Measurements from ENCODE around the gene DDX27. TPM values are rescaled to one million over a fixed set of nuclear protein-coding genes. Genes with fewer than 3 reads are reported as not detected.
"Not testable (repeated sequence)": the region's sequence is repeated elsewhere in the genome, so short reads cannot be mapped to it uniquely, and the experiment has no call there.

DDX27 gene, protein sequence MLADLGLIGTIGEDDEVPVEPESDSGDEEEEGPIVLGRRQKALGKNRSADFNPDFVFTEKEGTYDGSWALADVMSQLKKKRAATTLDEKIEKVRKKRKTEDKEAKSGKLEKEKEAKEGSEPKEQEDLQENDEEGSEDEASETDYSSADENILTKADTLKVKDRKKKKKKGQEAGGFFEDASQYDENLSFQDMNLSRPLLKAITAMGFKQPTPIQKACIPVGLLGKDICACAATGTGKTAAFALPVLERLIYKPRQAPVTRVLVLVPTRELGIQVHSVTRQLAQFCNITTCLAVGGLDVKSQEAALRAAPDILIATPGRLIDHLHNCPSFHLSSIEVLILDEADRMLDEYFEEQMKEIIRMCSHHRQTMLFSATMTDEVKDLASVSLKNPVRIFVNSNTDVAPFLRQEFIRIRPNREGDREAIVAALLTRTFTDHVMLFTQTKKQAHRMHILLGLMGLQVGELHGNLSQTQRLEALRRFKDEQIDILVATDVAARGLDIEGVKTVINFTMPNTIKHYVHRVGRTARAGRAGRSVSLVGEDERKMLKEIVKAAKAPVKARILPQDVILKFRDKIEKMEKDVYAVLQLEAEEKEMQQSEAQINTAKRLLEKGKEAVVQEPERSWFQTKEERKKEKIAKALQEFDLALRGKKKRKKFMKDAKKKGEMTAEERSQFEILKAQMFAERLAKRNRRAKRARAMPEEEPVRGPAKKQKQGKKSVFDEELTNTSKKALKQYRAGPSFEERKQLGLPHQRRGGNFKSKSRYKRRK
- total RNA-seq: 17.9 TPM
- polyA plus RNA-seq: 36.1 TPM

DNA sequence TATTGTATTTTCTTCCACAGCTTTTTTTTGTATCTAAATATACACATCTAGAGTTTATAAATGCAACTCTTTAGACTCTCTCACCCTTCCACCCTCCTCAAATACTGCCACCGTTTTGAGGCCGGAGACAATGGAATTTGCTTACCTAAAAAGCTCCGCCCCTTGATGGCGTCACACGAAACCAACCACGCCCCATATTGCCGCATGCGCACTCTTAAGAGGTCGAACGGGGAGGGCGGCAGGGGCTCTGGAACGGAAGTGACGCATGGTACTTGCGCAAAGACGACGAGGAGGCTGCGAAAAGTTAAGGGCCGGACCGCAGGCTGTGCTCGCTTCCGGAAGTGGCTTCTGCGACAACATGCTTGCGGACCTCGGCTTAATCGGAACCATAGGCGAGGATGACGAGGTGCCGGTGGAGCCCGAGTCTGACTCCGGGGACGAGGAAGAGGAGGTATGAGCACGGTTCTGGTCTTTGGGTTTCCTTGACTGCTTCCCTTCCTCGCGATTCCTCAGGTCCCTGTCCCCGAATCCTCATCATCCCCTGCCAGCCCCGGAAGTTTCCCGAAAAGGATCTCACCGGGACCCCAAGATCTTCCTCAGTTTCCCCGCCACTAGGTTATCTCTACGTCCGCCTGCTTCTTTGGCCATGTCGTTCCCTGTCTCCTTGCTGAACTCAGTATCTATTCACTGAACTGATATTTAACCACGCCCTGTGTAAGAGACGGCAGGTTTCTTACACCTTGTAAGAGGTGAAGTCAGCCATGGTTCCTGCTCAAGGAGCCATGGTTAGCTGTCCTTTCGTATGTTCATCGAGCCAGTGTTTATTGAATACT lies at the start of gene DDX27:
TSS of gene DDX27 (plus strand) at position 326 of the 833 bp plus-strand sequence. CDS start at position 359, 33 bp downstream.
- peak within 1 kb of the TSS; percentile 61 for H3K4me3 ChIP-seq (ENCODE audit: low read depth, low read length)
- DNase-seq (ENCODE audit: extremely low spot score): peak; percentile 99
- WGBS: under 1% methylated on average over 46 of the region's 46 CpGs
- H3K27ac ChIP-seq (ENCODE audit: low read depth): peak within 1 kb of the TSS; percentile 69
- no peaks in the 10 kb centered on the region for H3K36me3 ChIP-seq (ENCODE audit: insufficient read depth)
- H3K4me1 ChIP-seq (ENCODE audit: insufficient read depth): no peaks in the 10 kb centered on the region

GRCh38 chr20:49169547-49169946 lies 49.7 kb upstream of the DDX27 start:
- WGBS: 64% methylated on average over 2 of the region's 2 CpGs
- H3K4me3 ChIP-seq (ENCODE audit: low read depth, low read length): no peak overlapping the region
- H3K36me3 ChIP-seq (ENCODE audit: insufficient read depth): no peaks in the 10 kb centered on the region
- no peaks in the 10 kb centered on the region for H3K4me1 ChIP-seq (ENCODE audit: insufficient read depth)
- H3K27ac ChIP-seq (ENCODE audit: low read depth): no peak overlapping the region
- no peak for DNase-seq (ENCODE audit: extremely low spot score)

DNA sequence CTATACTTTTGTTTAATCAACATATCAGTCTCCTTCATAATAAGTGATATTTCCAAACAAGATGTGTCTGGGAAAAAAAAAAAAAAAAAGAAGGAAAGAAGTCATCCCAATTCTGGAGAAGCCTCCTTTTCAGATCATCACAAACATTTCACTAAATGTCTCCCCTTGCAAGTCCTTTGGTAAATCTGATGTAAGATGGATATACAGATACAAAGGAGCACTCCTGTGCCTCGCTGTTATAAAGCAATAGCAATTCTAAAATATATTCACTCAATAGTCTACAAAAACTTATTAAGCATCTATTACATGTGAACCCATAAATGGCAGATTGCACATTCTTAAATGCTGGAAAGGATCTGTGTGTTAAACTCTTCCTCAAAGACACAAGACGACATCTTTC lies 48.5 kb upstream of the DDX27 start:
- no peaks in the 10 kb centered on the region for H3K36me3 ChIP-seq (ENCODE audit: insufficient read depth)
- no peak overlapping the region for H3K27ac ChIP-seq (ENCODE audit: low read depth)
- H3K4me1 ChIP-seq (ENCODE audit: insufficient read depth): no peaks in the 10 kb centered on the region
- no peak overlapping the region for H3K4me3 ChIP-seq (ENCODE audit: low read depth, low read length)
- 94% methylated on average over 2 of the region's 2 CpGs for WGBS
- DNase-seq (ENCODE audit: extremely low spot score): no peak

- Histone ChIP-seq H3K27ac (ENCODE audit: low read depth) (no peak overlapping the region), H3K4me3 (ENCODE audit: low read depth, low read length) (no peak overlapping the region), H3K36me3 (ENCODE audit: insufficient read depth) (no peaks in the 10 kb centered on the region), H3K4me1 (ENCODE audit: insufficient read depth) (no peaks in the 10 kb centered on the region)
- DNase-seq (ENCODE audit: extremely low spot score): no peak
Measured at GRCh38 chr20:49171909-49172308, 47.3 kb upstream of the DDX27 start.

GRCh38 chr20:49172413-49172812 lies 46.8 kb upstream of the DDX27 start:
- H3K4me1 ChIP-seq (ENCODE audit: insufficient read depth): no peaks in the 10 kb centered on the region
- 27% methylated on average over 1 of the region's 1 CpG for WGBS
- H3K4me3 ChIP-seq (ENCODE audit: low read depth, low read length): no peak overlapping the region
- no peaks in the 10 kb centered on the region for H3K36me3 ChIP-seq (ENCODE audit: insufficient read depth)
- no peak overlapping the region for H3K27ac ChIP-seq (ENCODE audit: low read depth)
- DNase-seq (ENCODE audit: extremely low spot score): no peak

DNA sequence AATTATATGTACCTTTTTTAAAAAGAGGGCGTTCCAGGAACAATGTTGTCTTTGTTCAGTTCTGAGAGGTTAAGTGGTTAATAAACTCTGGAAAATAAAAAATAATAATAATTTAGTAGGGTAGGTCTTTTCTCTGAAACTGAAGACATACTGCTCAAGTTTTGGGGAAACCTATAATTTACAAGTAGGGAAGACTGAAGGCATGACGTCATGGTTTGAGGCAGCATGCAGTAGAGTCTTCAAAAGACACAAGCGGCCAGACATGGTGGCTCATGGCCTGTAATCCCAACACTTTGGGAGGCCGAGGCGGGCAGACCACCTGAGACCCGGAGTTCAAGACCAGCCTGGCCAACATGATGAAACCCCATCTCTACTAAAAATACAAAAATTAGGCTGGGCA lies 45.0 kb upstream of the DDX27 start:
- Histone ChIP-seq H3K36me3 (ENCODE audit: insufficient read depth) (no peaks in the 10 kb centered on the region), H3K4me3 (ENCODE audit: low read depth, low read length) (no peak overlapping the region), H3K4me1 (ENCODE audit: insufficient read depth) (no peaks in the 10 kb centered on the region), H3K27ac (ENCODE audit: low read depth) (no peak overlapping the region)
- WGBS: 93% methylated on average over 6 of the region's 6 CpGs
- no peak for DNase-seq (ENCODE audit: extremely low spot score)

DNA sequence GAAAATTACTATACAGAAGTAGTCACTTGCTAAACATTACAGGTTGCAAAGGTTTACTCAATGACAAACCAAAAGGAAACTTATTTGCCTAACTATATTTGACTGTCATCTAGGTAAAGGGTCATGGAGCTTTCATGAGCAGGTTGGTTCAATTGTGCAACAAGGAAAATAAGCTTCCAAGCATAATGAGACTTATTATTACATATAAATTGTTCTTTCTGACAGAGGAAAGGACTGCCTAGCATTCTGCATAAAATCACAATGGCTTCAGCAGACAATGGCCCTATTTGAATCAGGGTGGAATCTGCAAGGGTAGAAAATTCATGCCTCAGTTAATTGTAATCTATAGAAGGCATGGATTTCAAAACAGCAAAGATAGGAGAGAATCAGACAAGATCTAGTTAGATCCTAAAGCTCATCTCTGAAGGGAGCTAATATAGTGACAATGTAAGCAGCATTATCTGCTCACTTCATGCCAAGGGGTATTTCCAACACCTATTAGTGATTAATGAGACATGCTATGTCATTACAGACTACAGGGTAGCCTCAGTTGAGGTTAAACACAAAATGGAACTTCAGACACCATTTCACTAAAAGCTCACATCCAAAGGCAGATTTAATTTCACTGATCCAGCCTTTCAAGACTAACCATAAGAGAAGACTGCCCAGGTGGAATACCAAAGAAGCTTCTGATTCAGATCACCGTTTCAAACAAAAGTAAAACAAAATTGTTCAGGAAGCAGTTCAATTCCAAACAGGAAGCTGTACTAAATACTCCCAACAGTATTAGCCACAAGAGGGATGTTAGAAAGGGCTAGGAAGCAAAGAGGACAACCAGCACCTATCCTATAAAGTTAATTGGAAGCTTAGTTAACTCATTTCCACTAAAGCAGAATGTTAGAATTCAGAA lies 39.6 kb upstream of the DDX27 start:
- WGBS: 43% methylated on average over 1 of the region's 1 CpG
- DNase-seq (ENCODE audit: extremely low spot score): no peak
- Histone ChIP-seq H3K36me3 (ENCODE audit: insufficient read depth) (no peaks in the 10 kb centered on the region), H3K4me3 (ENCODE audit: low read depth, low read length) (no peak overlapping the region), H3K4me1 (ENCODE audit: insufficient read depth) (no peaks in the 10 kb centered on the region), H3K27ac (ENCODE audit: low read depth) (no peak overlapping the region)

DNA sequence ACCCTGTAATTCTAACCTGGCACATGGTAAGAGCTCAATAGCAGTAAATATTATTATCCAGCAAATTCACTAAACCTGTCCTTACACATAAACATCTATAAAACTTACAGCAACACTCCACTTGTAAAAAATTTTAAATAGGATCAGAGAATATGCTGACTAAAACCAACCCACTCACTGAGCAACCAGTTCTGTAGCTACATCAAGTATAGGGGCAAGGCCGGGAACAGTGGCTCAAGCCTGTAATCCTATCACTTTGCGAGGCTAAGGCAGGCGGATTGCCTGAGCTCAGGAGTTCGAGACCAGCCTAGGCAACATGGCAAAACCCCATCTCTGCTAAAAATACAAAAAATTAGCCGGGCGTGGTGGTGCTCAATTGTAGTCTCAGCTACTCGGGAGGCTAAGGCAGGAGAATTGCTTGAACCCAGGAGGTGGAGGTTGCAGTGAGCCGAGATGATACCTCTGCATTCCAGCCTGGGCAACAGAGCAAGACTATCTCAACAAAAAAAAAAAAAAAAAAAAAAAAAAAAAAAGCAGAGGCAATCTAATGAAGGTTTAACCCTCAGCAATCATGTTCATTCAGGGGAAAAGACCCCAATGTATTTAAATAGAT lies 37.8 kb upstream of the DDX27 start:
- DNase-seq (ENCODE audit: extremely low spot score): no peak
- Histone ChIP-seq H3K4me3 (ENCODE audit: low read depth, low read length) (no peak overlapping the region), H3K4me1 (ENCODE audit: insufficient read depth) (no peaks in the 10 kb centered on the region), H3K36me3 (ENCODE audit: insufficient read depth) (no peaks in the 10 kb centered on the region), H3K27ac (ENCODE audit: low read depth) (no peak overlapping the region)
- WGBS: 74% methylated on average over 8 of the region's 8 CpGs

GRCh38 chr20:49183444-49183843 lies 35.8 kb upstream of the DDX27 start:
- Histone ChIP-seq H3K27ac (ENCODE audit: low read depth) (no peak overlapping the region), H3K4me1 (ENCODE audit: insufficient read depth) (no peaks in the 10 kb centered on the region), H3K36me3 (ENCODE audit: insufficient read depth) (no peaks in the 10 kb centered on the region), H3K4me3 (ENCODE audit: low read depth, low read length) (no peak overlapping the region)
- WGBS: 98% methylated on average over 3 of the region's 3 CpGs
- no peak for DNase-seq (ENCODE audit: extremely low spot score)

GRCh38 chr20:49184084-49184501 lies 35.1 kb upstream of the DDX27 start:
- H3K4me1 ChIP-seq (ENCODE audit: insufficient read depth); H3K27ac ChIP-seq (ENCODE audit: low read depth); H3K4me3 ChIP-seq (ENCODE audit: low read depth, low read length); DNase-seq (ENCODE audit: extremely low spot score); H3K36me3 ChIP-seq (ENCODE audit: insufficient read depth): not testable (repeated sequence)
- WGBS: 92% methylated on average over 5 of the region's 5 CpGs

DNA sequence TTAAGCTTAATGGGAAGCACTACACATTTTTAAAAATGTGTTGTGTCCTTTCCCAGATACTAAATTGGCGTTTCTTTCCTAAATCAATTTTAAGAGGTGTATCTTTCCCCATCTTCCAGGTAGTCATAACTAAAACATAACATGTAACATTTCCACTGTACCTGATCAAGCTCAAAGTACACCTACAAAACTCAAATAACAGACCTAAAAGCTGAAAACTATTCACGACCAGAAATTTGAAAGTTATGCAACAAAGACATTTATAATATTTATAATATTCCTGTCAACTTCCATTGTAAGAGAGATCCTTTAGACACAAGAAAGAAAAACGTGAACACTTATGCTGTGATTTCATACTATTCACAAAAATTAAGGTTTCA lies 34.5 kb upstream of the DDX27 start:
- WGBS: 74% methylated on average over 3 of the region's 3 CpGs
- no peaks in the 10 kb centered on the region for H3K36me3 ChIP-seq (ENCODE audit: insufficient read depth)
- no peak overlapping the region for H3K4me3 ChIP-seq (ENCODE audit: low read depth, low read length)
- DNase-seq (ENCODE audit: extremely low spot score): no peak
- H3K27ac ChIP-seq (ENCODE audit: low read depth): no peak overlapping the region
- H3K4me1 ChIP-seq (ENCODE audit: insufficient read depth): no peaks in the 10 kb centered on the region

DNA sequence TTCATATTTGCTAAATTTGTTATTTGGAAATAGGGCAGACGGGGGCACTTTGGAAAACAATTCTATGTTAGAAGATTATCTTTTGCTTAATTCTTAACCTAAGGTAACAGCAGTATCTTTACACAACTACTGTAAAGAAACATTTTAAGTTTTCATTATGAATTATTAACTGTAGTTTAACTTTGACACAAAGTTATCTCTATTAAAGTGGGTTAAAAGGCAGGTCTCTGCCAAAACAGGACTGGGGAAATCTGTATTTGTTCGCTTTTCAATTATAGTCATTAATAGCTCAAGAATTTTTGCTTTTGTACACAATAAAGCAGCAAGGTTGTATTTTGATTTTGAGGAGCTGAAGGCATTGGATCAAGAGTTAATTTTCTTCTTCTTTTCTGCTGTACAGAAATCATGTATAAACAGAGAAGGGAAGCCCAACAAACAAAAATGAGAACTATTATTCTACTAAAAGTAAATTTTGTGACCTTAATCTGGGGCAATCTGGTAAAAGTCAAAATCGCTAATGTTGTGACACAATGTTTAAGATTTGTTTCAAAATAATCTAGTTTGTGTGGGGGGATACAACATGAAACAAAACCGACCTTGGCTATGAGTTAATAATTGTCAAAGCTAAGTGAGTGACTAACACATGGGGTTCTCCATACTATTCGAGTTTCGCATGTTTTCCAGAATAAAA lies 34.0 kb upstream of the DDX27 start:
- Histone ChIP-seq H3K36me3 (ENCODE audit: insufficient read depth) (no peaks in the 10 kb centered on the region), H3K4me1 (ENCODE audit: insufficient read depth) (no peaks in the 10 kb centered on the region), H3K4me3 (ENCODE audit: low read depth, low read length) (no peak overlapping the region), H3K27ac (ENCODE audit: low read depth) (no peak overlapping the region)
- no peak for DNase-seq (ENCODE audit: extremely low spot score)
- WGBS: 76% methylated on average over 6 of the region's 6 CpGs

Measured in urinary bladder (tissue), 4 donors.